WTC11 (cell line): ENCODE measurements around the gene CHRNA4. TPM values are rescaled to one million over a fixed set of nuclear protein-coding genes. Genes with fewer than 3 reads are reported as not detected.

Experiments used
- ATAC-seq: fragments of 200-7000 bp; cut with Tn5 transposase; 2 replicates; pipeline ENCODE4 v1.10.0; 2021; ENCODE audit warnings: mild to moderate bottlenecking, moderate library complexity
- CTCF ChIA-PET: fragments of 300-600 bp; sonication (Branson Sonifier 250); formaldehyde crosslinking; loops from one replicate; lab custom pipeline; 2021; ENCODE audit warnings: antibody characterized with exemption; lab: Charles Lee
- POLR2A ChIA-PET: fragments of 350-600 bp; sonication (Branson Sonifier 250); formaldehyde crosslinking; loops from one replicate; lab custom pipeline; 2021; ENCODE audit warnings: antibody characterized with exemption; lab: Charles Lee
- DNase-seq: peaks from one replicate; pipeline ENCODE4 v3.0.0; 2021; ENCODE audit warnings: low spot score
- H3K27ac Mint-ChIP-seq: 2 replicates; pipeline ENCODE4 v1.8.0; 2021; ENCODE audit warnings: mixed read lengths
- H3K27me3 Mint-ChIP-seq: 2 replicates; pipeline ENCODE4 v1.8.0; 2021; ENCODE audit warnings: low read depth, mild to moderate bottlenecking, moderate library complexity, mixed read lengths
- H3K36me3 Mint-ChIP-seq: 2 replicates; pipeline ENCODE4 v1.8.0; 2021; ENCODE audit warnings: mixed read lengths
- H3K4me1 Mint-ChIP-seq: 2 replicates; pipeline ENCODE4 v1.8.0; 2022; ENCODE audit warnings: mixed read lengths
- H3K4me3 Mint-ChIP-seq: 2 replicates; pipeline ENCODE4 v1.8.0; 2021; ENCODE audit warnings: mild to moderate bottlenecking, moderate library complexity, mixed read lengths
- H3K9me3 Mint-ChIP-seq: 2 replicates; pipeline ENCODE4 v1.8.0; 2021; ENCODE audit warnings: mixed read lengths
- AFF4 ChIP-seq: sonication (generic); formaldehyde crosslinking; IDR thresholded peaks from 2 replicates; pipeline ENCODE4 v1.8.1; 2023; ENCODE audit warnings: mild to moderate bottlenecking, missing genetic modification reagents, borderline replicate concordance
- CBFB ChIP-seq: sonication (generic); formaldehyde crosslinking; IDR thresholded peaks from 2 replicates; pipeline ENCODE4 v1.8.1; 2022; ENCODE audit warnings: mild to moderate bottlenecking, low read depth, missing genetic modification reagents
- CDX4 ChIP-seq: fragments of 250-450 bp; sonication (Bioruptor Pico); IDR thresholded peaks from 2 replicates; pipeline ENCODE4 v1.9.0; 2021; ENCODE audit warnings: moderate library complexity, mild to moderate bottlenecking, inconsistent platforms, borderline replicate concordance
- ESRRA ChIP-seq: sonication (generic); formaldehyde crosslinking; IDR thresholded peaks from 2 replicates; pipeline ENCODE4 v1.8.1; 2022; ENCODE audit warnings: mild to moderate bottlenecking, missing genetic modification reagents, borderline replicate concordance
- GRHL2 ChIP-seq: fragments of 250-450 bp; sonication (Bioruptor Pico); IDR thresholded peaks from 2 replicates; pipeline ENCODE4 v1.8.0; 2022; ENCODE audit warnings: mild to moderate bottlenecking, moderate library complexity; ENCODE audit not compliant: insufficient replicate concordance, severe bottlenecking
- JAZF1 ChIP-seq: fragments of 250-450 bp; sonication (Bioruptor Pico); IDR thresholded peaks from 2 replicates; pipeline ENCODE4 v1.9.0; 2021; ENCODE audit warnings: moderate library complexity, mild to moderate bottlenecking, inconsistent platforms
- KAT7 ChIP-seq: sonication (generic); formaldehyde crosslinking; IDR thresholded peaks from 2 replicates; pipeline ENCODE4 v1.8.1; 2023; ENCODE audit warnings: missing genetic modification reagents, mild to moderate bottlenecking, borderline replicate concordance
- NR3C1 ChIP-seq: sonication (generic); formaldehyde crosslinking; conservative IDR thresholded peaks from 2 replicates; pipeline ENCODE4 v1.8.1; 2023; ENCODE audit warnings: low read depth, mild to moderate bottlenecking, missing genetic modification reagents
- RELA ChIP-seq: sonication (generic); formaldehyde crosslinking; IDR thresholded peaks from 2 replicates; pipeline ENCODE4 v1.8.1; 2022; ENCODE audit warnings: missing genetic modification reagents, mild to moderate bottlenecking, borderline replicate concordance
- RORB ChIP-seq: fragments of 250-450 bp; sonication (Bioruptor Pico); IDR thresholded peaks from 2 replicates; pipeline ENCODE4 v1.9.0; 2021; ENCODE audit warnings: mild to moderate bottlenecking
- TCF7 ChIP-seq: sonication (generic); formaldehyde crosslinking; IDR thresholded peaks from 2 replicates; pipeline ENCODE4 v1.8.0; 2022; ENCODE audit warnings: mild to moderate bottlenecking, low read depth, missing genetic modification reagents, moderate library complexity
- USF1 ChIP-seq: sonication (generic); formaldehyde crosslinking; IDR thresholded peaks from 2 replicates; pipeline ENCODE4 v1.8.0; 2022; ENCODE audit warnings: mild to moderate bottlenecking, missing genetic modification reagents
- ZBTB21 ChIP-seq: sonication (generic); formaldehyde crosslinking; IDR thresholded peaks from 2 replicates; pipeline ENCODE4 v1.8.1; 2023; ENCODE audit warnings: mild to moderate bottlenecking, missing genetic modification reagents, borderline replicate concordance
- ZNF232 ChIP-seq: sonication (generic); formaldehyde crosslinking; IDR thresholded peaks from 2 replicates; pipeline ENCODE4 v1.8.0; 2022; ENCODE audit warnings: mild to moderate bottlenecking, missing genetic modification reagents
- ZSCAN18 ChIP-seq: fragments of 250-450 bp; sonication (Bioruptor Pico); IDR thresholded peaks from 2 replicates; pipeline ENCODE4 v2.1.2; 2022; ENCODE audit warnings: mild to moderate bottlenecking, moderate library complexity
- total RNA-seq: library from RNA; stranded (reverse); gene quantifications from 3 replicates; pipeline ENCODE4 v1.2.3, GENCODE V29; 2021
- TF ChIP-seq, protein P1 (sequence below): fragments of 250-450 bp; sonication (Bioruptor Pico); IDR thresholded peaks from 2 replicates; pipeline ENCODE4 v1.8.0; 2021; ENCODE audit warnings: mild to moderate bottlenecking
- TF ChIP-seq, protein P2 (sequence below): sonication (generic); formaldehyde crosslinking; conservative IDR thresholded peaks from 2 replicates; pipeline ENCODE4 v1.8.1; 2022; ENCODE audit warnings: mild to moderate bottlenecking, missing genetic modification reagents
- TF ChIP-seq, protein P3 (sequence below): fragments of 250-450 bp; sonication (Bioruptor Pico); IDR thresholded peaks from 2 replicates; pipeline ENCODE4 v1.9.0; 2021; ENCODE audit warnings: mild to moderate bottlenecking, borderline replicate concordance
- TF ChIP-seq, protein P4 (sequence below): sonication (generic); formaldehyde crosslinking; IDR thresholded peaks from 2 replicates; pipeline ENCODE4 v1.8.1; 2022; ENCODE audit warnings: missing genetic modification reagents, borderline replicate concordance

CHRNA4 gene
- total RNA-seq, 1 experiment from 2014 or later, result 2.5 TPM

- TF ChIP-seq, protein P1, sequence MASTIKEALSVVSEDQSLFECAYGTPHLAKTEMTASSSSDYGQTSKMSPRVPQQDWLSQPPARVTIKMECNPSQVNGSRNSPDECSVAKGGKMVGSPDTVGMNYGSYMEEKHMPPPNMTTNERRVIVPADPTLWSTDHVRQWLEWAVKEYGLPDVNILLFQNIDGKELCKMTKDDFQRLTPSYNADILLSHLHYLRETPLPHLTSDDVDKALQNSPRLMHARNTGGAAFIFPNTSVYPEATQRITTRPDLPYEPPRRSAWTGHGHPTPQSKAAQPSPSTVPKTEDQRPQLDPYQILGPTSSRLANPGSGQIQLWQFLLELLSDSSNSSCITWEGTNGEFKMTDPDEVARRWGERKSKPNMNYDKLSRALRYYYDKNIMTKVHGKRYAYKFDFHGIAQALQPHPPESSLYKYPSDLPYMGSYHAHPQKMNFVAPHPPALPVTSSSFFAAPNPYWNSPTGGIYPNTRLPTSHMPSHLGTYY, result no peak
- TF ChIP-seq RELA (CRISPR knock-in tag) (no peak), CDX4 (no peak), ZBTB21 (CRISPR knock-in tag) (no peak), NR3C1 (CRISPR knock-in tag) (no peak), KAT7 (CRISPR knock-in tag) (no peak)
These were observed 9.8 kb downstream of the CHRNA4 start (continued) for GRCh38 chr20:63351326-63351700.

- TF ChIP-seq JAZF1 (CRISPR knock-in tag) (no peak), TCF7 (CRISPR knock-in tag) (no peak), ZNF232 (no peak), USF1 (CRISPR knock-in tag) (no peak), GRHL2 (no peak), ZSCAN18 (CRISPR knock-in tag) (no peak), KAT7 (CRISPR knock-in tag) (no peak), AFF4 (CRISPR knock-in tag) (no peak), CBFB (CRISPR knock-in tag) (no peak), RORB (no peak), ESRRA (CRISPR knock-in tag) (no peak)
- TF ChIP-seq, protein P2, sequence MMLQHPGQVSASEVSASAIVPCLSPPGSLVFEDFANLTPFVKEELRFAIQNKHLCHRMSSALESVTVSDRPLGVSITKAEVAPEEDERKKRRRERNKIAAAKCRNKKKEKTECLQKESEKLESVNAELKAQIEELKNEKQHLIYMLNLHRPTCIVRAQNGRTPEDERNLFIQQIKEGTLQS (CRISPR knock-in tag), result no peak
- TF ChIP-seq, protein P3, sequence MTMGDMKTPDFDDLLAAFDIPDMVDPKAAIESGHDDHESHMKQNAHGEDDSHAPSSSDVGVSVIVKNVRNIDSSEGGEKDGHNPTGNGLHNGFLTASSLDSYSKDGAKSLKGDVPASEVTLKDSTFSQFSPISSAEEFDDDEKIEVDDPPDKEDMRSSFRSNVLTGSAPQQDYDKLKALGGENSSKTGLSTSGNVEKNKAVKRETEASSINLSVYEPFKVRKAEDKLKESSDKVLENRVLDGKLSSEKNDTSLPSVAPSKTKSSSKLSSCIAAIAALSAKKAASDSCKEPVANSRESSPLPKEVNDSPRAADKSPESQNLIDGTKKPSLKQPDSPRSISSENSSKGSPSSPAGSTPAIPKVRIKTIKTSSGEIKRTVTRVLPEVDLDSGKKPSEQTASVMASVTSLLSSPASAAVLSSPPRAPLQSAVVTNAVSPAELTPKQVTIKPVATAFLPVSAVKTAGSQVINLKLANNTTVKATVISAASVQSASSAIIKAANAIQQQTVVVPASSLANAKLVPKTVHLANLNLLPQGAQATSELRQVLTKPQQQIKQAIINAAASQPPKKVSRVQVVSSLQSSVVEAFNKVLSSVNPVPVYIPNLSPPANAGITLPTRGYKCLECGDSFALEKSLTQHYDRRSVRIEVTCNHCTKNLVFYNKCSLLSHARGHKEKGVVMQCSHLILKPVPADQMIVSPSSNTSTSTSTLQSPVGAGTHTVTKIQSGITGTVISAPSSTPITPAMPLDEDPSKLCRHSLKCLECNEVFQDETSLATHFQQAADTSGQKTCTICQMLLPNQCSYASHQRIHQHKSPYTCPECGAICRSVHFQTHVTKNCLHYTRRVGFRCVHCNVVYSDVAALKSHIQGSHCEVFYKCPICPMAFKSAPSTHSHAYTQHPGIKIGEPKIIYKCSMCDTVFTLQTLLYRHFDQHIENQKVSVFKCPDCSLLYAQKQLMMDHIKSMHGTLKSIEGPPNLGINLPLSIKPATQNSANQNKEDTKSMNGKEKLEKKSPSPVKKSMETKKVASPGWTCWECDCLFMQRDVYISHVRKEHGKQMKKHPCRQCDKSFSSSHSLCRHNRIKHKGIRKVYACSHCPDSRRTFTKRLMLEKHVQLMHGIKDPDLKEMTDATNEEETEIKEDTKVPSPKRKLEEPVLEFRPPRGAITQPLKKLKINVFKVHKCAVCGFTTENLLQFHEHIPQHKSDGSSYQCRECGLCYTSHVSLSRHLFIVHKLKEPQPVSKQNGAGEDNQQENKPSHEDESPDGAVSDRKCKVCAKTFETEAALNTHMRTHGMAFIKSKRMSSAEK (CRISPR knock-in tag), result no peak
- TF ChIP-seq, protein P4, sequence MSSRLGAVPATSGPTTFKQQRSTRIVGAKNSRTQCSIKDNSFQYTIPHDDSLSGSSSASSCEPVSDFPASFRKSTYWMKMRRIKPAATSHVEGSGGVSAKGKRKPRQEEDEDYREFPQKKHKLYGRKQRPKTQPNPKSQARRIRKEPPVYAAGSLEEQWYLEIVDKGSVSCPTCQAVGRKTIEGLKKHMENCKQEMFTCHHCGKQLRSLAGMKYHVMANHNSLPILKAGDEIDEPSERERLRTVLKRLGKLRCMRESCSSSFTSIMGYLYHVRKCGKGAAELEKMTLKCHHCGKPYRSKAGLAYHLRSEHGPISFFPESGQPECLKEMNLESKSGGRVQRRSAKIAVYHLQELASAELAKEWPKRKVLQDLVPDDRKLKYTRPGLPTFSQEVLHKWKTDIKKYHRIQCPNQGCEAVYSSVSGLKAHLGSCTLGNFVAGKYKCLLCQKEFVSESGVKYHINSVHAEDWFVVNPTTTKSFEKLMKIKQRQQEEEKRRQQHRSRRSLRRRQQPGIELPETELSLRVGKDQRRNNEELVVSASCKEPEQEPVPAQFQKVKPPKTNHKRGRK, result no peak
- Mint-ChIP-seq H3K9me3 (peaks cover 11% of the 10 kb centered on the region), H3K36me3 (peaks cover 2% of the 10 kb centered on the region; the same call in 1 of the 2 replicates), H3K27me3 (no peaks in the 10 kb centered on the region), H3K4me1 (peaks cover 6% of the 10 kb centered on the region), H3K4me3 (no peak overlapping the region), H3K27ac (no peak overlapping the region)
- ChIA-PET POLR2A (interaction anchor here (0.7 kb wide), 1 partner anchor 110 kb away, joined by 3 read pairs; no protein-coding TSS in a partner anchor), CTCF (interaction anchor here (1.7 to 3.9 kb wide), 3 partner anchors 31 to 120 kb away, joined by 3 to 20 read pairs (median 18); no protein-coding TSS in a partner anchor)
- DNase-seq (no peak), ATAC-seq (no peak)
These were observed 10.4 kb downstream of the CHRNA4 start for GRCh38 chr20:63350597-63351325.
